Fibroblast of the aortic adventitia (primary cell): ENCODE measurements around the gene PCNT. TPM values are rescaled to one million over a fixed set of nuclear protein-coding genes. Genes with fewer than 3 reads are reported as not detected.
A peak's percentile ranks its signal among the peaks of the same experiment; 100 is the strongest.

ENCODE experiments used
- DNase-seq: peaks from one replicate; pipeline ENCODE4 v3.0.0-alpha.2; 2010; ENCODE audit warnings: low read depth
- H3K4me3 ChIP-seq: 2 replicates; pipeline ENCODE4 v1.5.1; 2011; ENCODE audit warnings: low read depth, mild to moderate bottlenecking, control low read depth, low read length, moderate library complexity
- CTCF ChIP-seq: IDR thresholded peaks from 2 replicates; pipeline ENCODE4 v1.5.1; 2011; ENCODE audit warnings: mild to moderate bottlenecking, low read length, control low read depth, inconsistent platforms; ENCODE audit not compliant: insufficient read depth
- total RNA-seq: library from RNA; depleted of rRNA; stranded (reverse); fragments of >200 nt; gene quantifications from 2 replicates; pipeline ENCODE4 v1.2.3, GENCODE V29; 2012; ENCODE audit warnings: low replicate concordance

Gene PCNT
- total RNA-seq, 1 donor = 27.8 TPM

DNA sequence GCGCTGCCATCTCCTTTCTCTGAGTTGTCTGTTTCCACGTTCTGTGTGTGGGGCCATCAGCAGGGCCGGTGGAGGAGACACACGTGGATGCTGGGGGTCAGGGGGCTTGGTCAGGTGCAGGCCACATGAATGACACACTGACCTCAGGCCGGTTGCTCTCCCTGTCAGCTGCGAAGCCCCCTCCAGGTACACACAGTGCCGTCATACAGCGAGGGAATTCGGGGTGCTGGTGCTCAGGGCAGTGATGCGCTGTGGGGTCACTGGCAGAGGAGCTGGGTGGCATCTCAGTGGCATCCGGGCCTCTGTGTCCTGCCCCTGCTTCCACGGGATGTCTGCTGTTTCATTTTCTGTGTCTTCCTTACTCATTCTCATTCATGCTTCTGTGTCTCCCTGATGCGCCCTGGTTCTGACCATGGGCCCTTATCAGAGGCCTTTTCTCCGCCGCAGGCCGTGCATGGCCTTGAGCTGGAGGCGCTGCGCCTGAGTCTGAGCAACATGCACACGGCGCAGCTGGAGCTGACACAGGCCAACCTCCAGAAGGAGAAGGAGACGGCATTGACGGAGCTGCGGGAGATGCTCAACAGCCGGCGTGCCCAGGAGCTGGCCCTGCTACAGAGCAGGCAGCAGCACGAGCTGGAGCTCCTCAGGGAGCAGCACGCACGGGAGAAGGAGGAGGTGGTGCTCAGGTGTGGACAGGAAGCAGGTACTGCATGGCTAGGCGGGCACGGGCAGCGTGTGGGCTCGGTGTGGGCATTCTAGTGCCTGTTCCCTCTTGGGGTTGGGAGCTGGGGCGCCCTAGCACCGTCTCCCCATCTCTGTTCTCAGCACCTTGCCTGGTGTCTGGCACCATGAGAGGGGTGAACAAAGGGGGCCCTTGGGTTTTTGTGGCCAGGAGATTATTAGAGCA lies 22.6 kb downstream of the PCNT start:
- DNase-seq = no peak
- no peak for TF ChIP-seq CTCF
- H3K4me3 ChIP-seq = no peak overlapping the region

DNA sequence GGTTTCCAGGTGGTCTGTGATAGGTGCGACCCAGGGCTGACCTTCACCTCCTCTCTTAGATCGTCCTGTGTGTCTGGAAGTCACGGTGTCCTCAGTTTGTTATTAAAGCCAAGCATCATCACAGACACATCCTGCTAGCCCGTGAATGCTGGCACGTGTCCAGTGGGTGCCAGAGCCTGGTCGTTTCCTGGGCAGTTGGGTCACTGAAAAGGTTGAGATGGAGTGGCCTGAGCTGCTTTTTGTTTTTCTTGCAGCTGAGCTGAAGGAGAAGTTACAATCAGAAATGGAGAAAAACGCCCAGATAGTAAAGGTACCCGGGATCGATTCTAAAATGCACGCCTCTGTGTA lies 23.2 kb downstream of the PCNT start:
- no peak overlapping the region for H3K4me3 ChIP-seq
- DNase-seq = no peak
- TF ChIP-seq CTCF = no peak

DNA sequence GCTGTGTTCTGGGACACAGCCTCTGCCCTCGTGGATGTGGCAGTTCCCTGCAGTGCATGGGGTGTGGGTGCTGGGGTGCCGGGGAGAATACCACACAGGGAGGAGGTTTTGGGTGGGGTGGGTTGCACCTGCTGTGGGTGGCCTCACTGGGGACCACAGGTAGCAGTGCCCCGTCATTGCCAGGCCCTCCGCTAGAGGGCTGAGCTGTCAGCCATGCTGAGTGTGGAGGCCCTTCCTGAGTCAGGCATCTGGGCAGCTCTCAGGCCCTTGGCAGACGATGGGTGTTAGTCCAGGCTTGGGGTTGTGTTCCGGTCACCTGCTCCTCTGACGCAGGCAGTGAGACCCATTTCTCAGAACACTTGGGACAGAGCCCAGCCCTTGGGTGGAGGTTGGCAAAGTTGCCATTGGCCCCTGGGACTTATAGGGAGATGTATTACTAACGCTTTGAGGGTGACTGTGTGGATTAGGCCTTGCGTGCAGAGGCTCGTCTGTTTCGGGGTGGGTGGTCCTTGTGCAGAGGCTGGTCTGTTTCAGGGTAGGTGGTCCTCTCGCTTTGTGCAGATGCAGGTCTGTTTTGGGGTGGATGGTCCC lies 23.9 kb downstream of the PCNT start:
- DNase-seq = peak; percentile 91
- peak; percentile 59 for TF ChIP-seq CTCF
- H3K4me3 ChIP-seq = no peak overlapping the region

DNA sequence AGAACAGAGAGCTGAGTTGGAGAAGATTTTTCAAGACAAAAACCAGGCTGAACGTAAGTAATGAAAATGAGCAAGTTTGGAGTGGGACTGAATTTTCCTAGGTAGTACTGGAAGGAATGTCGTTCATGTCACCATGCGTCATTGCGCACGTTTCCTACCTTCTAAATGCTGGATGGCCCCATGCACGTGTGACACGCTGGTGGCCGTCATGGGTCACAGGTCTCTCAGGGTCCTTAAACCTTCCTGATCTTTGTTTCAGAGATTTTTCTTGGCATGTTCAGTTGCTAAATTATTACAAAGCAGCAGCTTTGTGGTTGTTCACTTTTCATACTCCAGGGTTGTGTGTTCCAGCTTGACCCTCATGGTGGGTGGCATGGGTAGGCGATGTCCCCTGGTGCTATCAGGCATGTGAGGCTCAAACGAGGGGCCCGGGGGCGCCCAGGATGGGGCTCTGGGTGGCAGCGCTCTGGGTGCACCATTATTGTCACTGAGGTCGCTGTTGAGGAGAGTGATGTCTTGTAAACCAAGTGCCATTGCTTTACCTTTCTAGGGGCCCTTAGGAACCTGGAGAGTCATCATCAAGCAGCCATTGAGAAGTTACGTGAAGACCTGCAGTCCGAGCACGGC lies 25.3 kb downstream of the PCNT start:
- DNase-seq = no peak
- H3K4me3 ChIP-seq = no peak overlapping the region
- TF ChIP-seq CTCF = no peak

GRCh38 chr21:46350571-46350970 lies 26.6 kb downstream of the PCNT start:
- no peak overlapping the region for H3K4me3 ChIP-seq
- no peak for DNase-seq
- no peak for TF ChIP-seq CTCF

DNA sequence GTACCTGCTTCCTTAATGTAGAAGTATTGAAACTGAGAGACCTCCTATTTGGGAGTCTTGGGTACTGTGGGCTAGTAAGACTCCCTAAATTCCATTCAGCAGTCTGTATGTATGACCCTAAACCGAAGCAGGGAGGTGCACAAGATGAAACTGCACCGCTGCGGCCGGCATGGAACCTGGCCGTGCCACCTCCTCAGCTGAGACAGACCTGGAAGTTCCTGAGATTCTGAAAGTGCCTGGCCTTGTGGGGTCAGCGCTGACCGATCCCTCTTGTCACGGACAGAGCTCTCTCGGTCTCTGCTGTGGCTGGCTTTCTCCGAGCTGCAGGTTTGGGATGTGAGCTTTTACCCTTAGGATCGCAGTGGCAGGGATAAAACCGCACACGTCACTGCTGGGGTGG lies 27.0 kb downstream of the PCNT start:
- TF ChIP-seq CTCF = no peak
- DNase-seq = no peak
- no peak overlapping the region for H3K4me3 ChIP-seq
